Stimulated activated CD4-positive, alpha-beta T cell treated with anti-CD3 and anti-CD28 coated beads, Interleukin-12 subunit alpha, Interleukin-12 subunit beta, amount 100 ng/mL, for 48 hours (primary cell): ENCODE measurements around the gene SOCS1.
A peak's percentile ranks its signal among the peaks of the same experiment; 100 is the strongest.

ENCODE experiments used
- DNase-seq, 3 donors: peaks; one replicate each; pipeline ENCODE4 v3.0.0-alpha.2; 2020; ENCODE audit warnings: low read depth in 2 of 3, low spot score in 1 of 3

SOCS1 gene

GRCh38 chr16:11249233-11250061 is 6.6 kb downstream of the SOCS1 start:
- no peak for DNase-seq

GRCh38 chr16:11248133-11248532 is 7.9 kb downstream of the SOCS1 start:
- peak in 1 of 3 donors; percentile 33 for DNase-seq

- no peak for DNase-seq
Measured at GRCh38 chr16:11245988-11246387, 10.0 kb downstream of the SOCS1 start.

- no peak for DNase-seq
Measured at GRCh38 chr16:11245222-11245737, 10.7 kb downstream of the SOCS1 start.

GRCh38 chr16:11242658-11243057 is 13.3 kb downstream of the SOCS1 start:
- DNase-seq = no peak

GRCh38 chr16:11241480-11242204 is 14.4 kb downstream of the SOCS1 start:
- DNase-seq = no peak

- no peak for DNase-seq
Measured at GRCh38 chr16:11240636-11241473, 15.1 kb downstream of the SOCS1 start.

GRCh38 chr16:11239644-11240632 is 16.1 kb downstream of the SOCS1 start:
- no peak for DNase-seq

- DNase-seq = no peak
Measured at GRCh38 chr16:11238272-11239202, 17.5 kb downstream of the SOCS1 start.

GRCh38 chr16:11236461-11237254 is 19.3 kb downstream of the SOCS1 start:
- DNase-seq = no peak

GRCh38 chr16:11235703-11235991 is 20.4 kb downstream of the SOCS1 start:
- no peak for DNase-seq

GRCh38 chr16:11234884-11235702 is 20.9 kb downstream of the SOCS1 start:
- no peak for DNase-seq

- peak; percentile 74 to 81 (median 77) for DNase-seq
Measured at GRCh38 chr16:11233727-11234376, 22.2 kb downstream of the SOCS1 start.

GRCh38 chr16:11232852-11233726 is 22.9 kb downstream of the SOCS1 start:
- DNase-seq = peak; percentile 90 to 93 (median 91)

GRCh38 chr16:11232302-11232851 is 23.6 kb downstream of the SOCS1 start:
- no peak for DNase-seq
